GM23248 (cell line): ENCODE data around the gene INHBE. TPM values are rescaled to one million over a fixed set of nuclear protein-coding genes. Genes with fewer than 3 reads are reported as not detected.

Experiments
- DNase-seq: peaks from one replicate; pipeline ENCODE4 v3.0.0-alpha.2; 2015
- H2AFZ ChIP-seq: fragments of 200-600 bp; sonication (generic); 2 replicates; pipeline ENCODE4 v1.6.1; 2016; ENCODE audit warnings: antibody characterized with exemption
- H3F3A ChIP-seq: fragments of 200-600 bp; sonication (generic); 2 replicates; pipeline ENCODE4 v1.6.1; 2016; ENCODE audit warnings: mild to moderate bottlenecking, antibody characterized with exemption, mixed run types; ENCODE audit not compliant: insufficient read depth
- H3K27ac ChIP-seq: fragments of 200-600 bp; sonication (generic); 2 replicates; pipeline ENCODE4 v1.5.1; 2016; ENCODE audit warnings: mild to moderate bottlenecking
- H3K27me3 ChIP-seq: fragments of 200-600 bp; sonication (generic); replicated peaks from 2 replicates; pipeline ENCODE4 v1.6.1; 2016; ENCODE audit warnings: mild to moderate bottlenecking; ENCODE audit not compliant: insufficient read depth
- H3K36me3 ChIP-seq: fragments of 200-600 bp; sonication (generic); 2 replicates; pipeline ENCODE4 v1.6.1; 2016; ENCODE audit warnings: low read depth, mild to moderate bottlenecking
- H3K4me1 ChIP-seq: fragments of 200-600 bp; sonication (generic); 2 replicates; pipeline ENCODE4 v1.6.1; 2016; ENCODE audit warnings: mild to moderate bottlenecking; ENCODE audit not compliant: insufficient read depth
- H3K4me2 ChIP-seq: fragments of 200-600 bp; sonication (generic); one replicate; pipeline ENCODE4 v1.6.1; 2016; ENCODE audit warnings: mild to moderate bottlenecking; ENCODE audit not compliant: unreplicated experiment
- H3K4me3 ChIP-seq: fragments of 200-600 bp; sonication (generic); 2 replicates; pipeline ENCODE4 v1.5.1; 2016; ENCODE audit warnings: mild to moderate bottlenecking
- H3K79me2 ChIP-seq: fragments of 200-600 bp; sonication (generic); 2 replicates; pipeline ENCODE4 v1.6.1; 2016; ENCODE audit warnings: mild to moderate bottlenecking; ENCODE audit not compliant: insufficient read depth
- H3K9ac ChIP-seq: fragments of 200-600 bp; sonication (generic); 2 replicates; pipeline ENCODE4 v1.6.1; 2016; ENCODE audit warnings: mild to moderate bottlenecking
- H3K9me2 ChIP-seq: fragments of 200-600 bp; sonication (generic); 2 replicates; pipeline ENCODE4 v1.6.1; 2016; ENCODE audit warnings: mixed run types, mild to moderate bottlenecking, moderate library complexity; ENCODE audit not compliant: insufficient read depth
- H3K9me3 ChIP-seq: fragments of 200-600 bp; sonication (generic); one replicate; pipeline ENCODE4 v1.6.1; 2017; ENCODE audit warnings: low read depth
- H4K20me1 ChIP-seq: fragments of 200-600 bp; sonication (generic); 2 replicates; pipeline ENCODE4 v1.6.0; 2016; ENCODE audit not compliant: insufficient read depth
- EZH2 ChIP-seq: fragments of 200-600 bp; sonication (generic); IDR thresholded peaks from 2 replicates; pipeline ENCODE4 v1.6.1; 2018; ENCODE audit warnings: antibody characterized with exemption, mild to moderate bottlenecking; ENCODE audit not compliant: insufficient read depth, poor library complexity, severe bottlenecking
- EZH2phosphoT487 ChIP-seq: fragments of 200-600 bp; sonication (generic); IDR thresholded peaks from 2 replicates; pipeline ENCODE4 v1.6.1; 2018; ENCODE audit warnings: antibody characterized with exemption, moderate library complexity, mild to moderate bottlenecking, low read depth; ENCODE audit not compliant: insufficient read depth
- WGBS, 2 experiments: methylation state at CpG; one replicate each; pipeline ENCODE4 v1.1.6; 2015 to 2017; ENCODE audit warnings: low lambda C conversion rate in 2 of 2, low coverage in 1 of 2; ENCODE audit errors: missing lambda C conversion rate in 2 of 2; 5-methylcytosine and 5-hydroxymethylcytosine counted together
- in situ Hi-C: fragments of 300-500 bp; cut with MboI; formaldehyde crosslinking; loops from 2 replicates; pipeline ENCODE4 v1.15.0; 2020
- polyA plus RNA-seq: library from polyadenylated mRNA; unstranded; fragments of >200 nt; fragmentation: Nextera tagmentation; extraction: Ambion mirVana; gene quantifications from 2 replicates; pipeline ENCODE4 v1.2.1, GENCODE V29; 2016
- total RNA-seq: library from RNA; depleted of rRNA; stranded (reverse); fragments of >200 nt; shearing (Covaris generic); gene quantifications from 2 replicates; pipeline ENCODE4 v1.2.3, GENCODE V29; 2014

The INHBE gene
- total and polyA plus RNA-seq, 2 experiments from 2014 or later: 0.24 to 0.65 TPM

GRCh38 chr12:57450057-57450456 lies 5.0 kb upstream of the INHBE start:
- H3K4me1 ChIP-seq: peaks cover 29% of the 10 kb centered on the region
- TF ChIP-seq EZH2 (no peak), EZH2phosphoT487 (no peak)
- H3K9me3 ChIP-seq: no peaks in the 10 kb centered on the region
- no peak overlapping the region for H3K27ac ChIP-seq
- no peaks in the 10 kb centered on the region for H3K79me2 ChIP-seq
- in situ Hi-C loops: no loop called here
- no peak for DNase-seq
- H2AFZ ChIP-seq: no peak overlapping the region
- 94 to 97% methylated on average over 3 of the region's 3 CpGs for WGBS, 2 experiments
- no peak overlapping the region for H3K4me3 ChIP-seq
- no peak overlapping the region for H3K4me2 ChIP-seq
- no peaks in the 10 kb centered on the region for H4K20me1 ChIP-seq
- H3F3A ChIP-seq: peaks cover 11% of the 10 kb centered on the region; the same call in 1 of the 2 replicates
- no peaks in the 10 kb centered on the region for H3K27me3 ChIP-seq
- H3K9me2 ChIP-seq: no peaks in the 10 kb centered on the region
- no peaks in the 10 kb centered on the region for H3K36me3 ChIP-seq
- no peak overlapping the region for H3K9ac ChIP-seq

- Histone ChIP-seq H3F3A (peaks cover 11% of the 10 kb centered on the region; the same call in 1 of the 2 replicates), H3K79me2 (no peaks in the 10 kb centered on the region), H3K9me2 (no peaks in the 10 kb centered on the region), H3K9ac (peak overlapping the region; percentile 32), H4K20me1 (no peaks in the 10 kb centered on the region), H3K36me3 (no peaks in the 10 kb centered on the region), H3K4me3 (no peak overlapping the region), H3K27me3 (no peaks in the 10 kb centered on the region), H3K27ac (peak overlapping the region; percentile 90), H3K9me3 (no peaks in the 10 kb centered on the region), H2AFZ (peak overlapping the region; percentile 36; the same call in 1 of the 2 replicates), H3K4me2 (peak overlapping the region; percentile 39), H3K4me1 (peaks cover 30% of the 10 kb centered on the region)
- peak; percentile 74 for DNase-seq
- TF ChIP-seq EZH2phosphoT487 (no peak), EZH2 (no peak)
- 52 to 57% methylated on average over 6 of the region's 6 CpGs for WGBS, 2 experiments
- in situ Hi-C loops: no loop called here
Observed at GRCh38 chr12:57451233-57451778, 3.8 kb upstream of the INHBE start.

- Histone ChIP-seq H3K4me3 (no peak overlapping the region), H3K9me3 (no peaks in the 10 kb centered on the region), H4K20me1 (no peaks in the 10 kb centered on the region), H3F3A (peaks cover 11% of the 10 kb centered on the region; the same call in 1 of the 2 replicates), H3K27me3 (no peaks in the 10 kb centered on the region), H2AFZ (peak overlapping the region; percentile 40), H3K9ac (peak overlapping the region; percentile 74), H3K4me1 (peaks cover 30% of the 10 kb centered on the region), H3K9me2 (no peaks in the 10 kb centered on the region), H3K79me2 (no peaks in the 10 kb centered on the region), H3K4me2 (peak overlapping the region; percentile 39), H3K27ac (peak overlapping the region; percentile 90), H3K36me3 (no peaks in the 10 kb centered on the region)
- 3 to 11% methylated on average over 8 to 9 of the region's 9 CpGs for WGBS, 2 experiments
- peak; percentile 93 for DNase-seq
- TF ChIP-seq EZH2: no peak
- TF ChIP-seq EZH2phosphoT487: no peak
- in situ Hi-C loops: no loop called here
Observed at GRCh38 chr12:57452181-57452936, 2.7 kb upstream of the INHBE start.

- H3K27me3 ChIP-seq: no peaks in the 10 kb centered on the region
- TF ChIP-seq EZH2phosphoT487 (no peak), EZH2 (no peak)
- peak overlapping the region; percentile 74 for H3K9ac ChIP-seq
- no peaks in the 10 kb centered on the region for H4K20me1 ChIP-seq
- H3K9me2 ChIP-seq: no peaks in the 10 kb centered on the region
- H3K4me3 ChIP-seq: no peak overlapping the region
- no peaks in the 10 kb centered on the region for H3K79me2 ChIP-seq
- H2AFZ ChIP-seq: peak overlapping the region; percentile 40
- in situ Hi-C loops: no loop called here
- peaks cover 34% of the 10 kb centered on the region for H3K4me1 ChIP-seq
- no peaks in the 10 kb centered on the region for H3K36me3 ChIP-seq
- peak; percentile 89 for DNase-seq
- peak overlapping the region; percentile 39 for H3K4me2 ChIP-seq
- WGBS, 2 experiments: 23% methylated on average over 7 of the region's 7 CpGs
- H3K9me3 ChIP-seq: no peaks in the 10 kb centered on the region
- H3K27ac ChIP-seq: peak overlapping the region; percentile 90
- peaks cover 11% of the 10 kb centered on the region; the same call in 1 of the 2 replicates for H3F3A ChIP-seq
Observed at GRCh38 chr12:57452937-57453509, 2.1 kb upstream of the INHBE start.
